LNCAP (cell line): ENCODE results near the gene FRMD8.

Source experiments
- TF ChIP-seq, protein P1 (sequence below): fragments of 450-650 bp; IDR thresholded peaks from 2 replicates; pipeline ENCODE4 v1.5.1; 2017; ENCODE audit warnings: mild to moderate bottlenecking

FRMD8 gene

DNA sequence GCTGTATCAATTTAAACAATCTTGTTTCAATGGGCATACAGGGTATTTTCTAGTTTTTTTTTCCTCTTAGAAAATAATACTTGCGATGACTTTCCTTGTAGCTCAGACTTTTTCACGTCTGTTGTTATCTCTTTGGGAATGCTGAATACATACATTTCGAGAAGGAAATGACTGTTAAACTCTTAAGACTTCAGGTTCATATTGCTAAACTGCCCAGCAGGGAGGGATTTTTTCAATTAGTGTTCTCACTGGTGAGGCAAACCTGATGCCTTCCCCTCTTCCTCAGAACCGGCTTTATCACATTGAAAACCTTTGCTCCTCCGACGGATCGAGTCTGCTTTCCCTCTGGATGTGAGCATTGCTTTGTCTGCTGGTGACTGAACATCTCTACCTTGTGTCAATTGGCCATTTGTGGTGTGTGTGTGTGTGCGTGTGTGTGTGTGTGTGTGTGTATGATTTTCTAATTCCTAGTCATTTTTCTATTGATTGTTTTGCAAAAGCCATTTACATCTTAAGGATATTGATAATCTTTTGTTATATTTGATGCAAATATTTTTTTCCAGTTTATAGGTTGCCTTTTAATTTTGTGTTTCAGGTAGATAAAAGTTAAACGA, 42.7 kb downstream of the FRMD8 start:
- TF ChIP-seq, protein P1, sequence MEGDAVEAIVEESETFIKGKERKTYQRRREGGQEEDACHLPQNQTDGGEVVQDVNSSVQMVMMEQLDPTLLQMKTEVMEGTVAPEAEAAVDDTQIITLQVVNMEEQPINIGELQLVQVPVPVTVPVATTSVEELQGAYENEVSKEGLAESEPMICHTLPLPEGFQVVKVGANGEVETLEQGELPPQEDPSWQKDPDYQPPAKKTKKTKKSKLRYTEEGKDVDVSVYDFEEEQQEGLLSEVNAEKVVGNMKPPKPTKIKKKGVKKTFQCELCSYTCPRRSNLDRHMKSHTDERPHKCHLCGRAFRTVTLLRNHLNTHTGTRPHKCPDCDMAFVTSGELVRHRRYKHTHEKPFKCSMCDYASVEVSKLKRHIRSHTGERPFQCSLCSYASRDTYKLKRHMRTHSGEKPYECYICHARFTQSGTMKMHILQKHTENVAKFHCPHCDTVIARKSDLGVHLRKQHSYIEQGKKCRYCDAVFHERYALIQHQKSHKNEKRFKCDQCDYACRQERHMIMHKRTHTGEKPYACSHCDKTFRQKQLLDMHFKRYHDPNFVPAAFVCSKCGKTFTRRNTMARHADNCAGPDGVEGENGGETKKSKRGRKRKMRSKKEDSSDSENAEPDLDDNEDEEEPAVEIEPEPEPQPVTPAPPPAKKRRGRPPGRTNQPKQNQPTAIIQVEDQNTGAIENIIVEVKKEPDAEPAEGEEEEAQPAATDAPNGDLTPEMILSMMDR = no peak

GRCh38 chr11:65429724-65430405, 43.4 kb downstream of the FRMD8 start:
- TF ChIP-seq, protein P1 = no peak

- TF ChIP-seq, protein P1 = no peak
These were observed 44.2 kb downstream of the FRMD8 start for GRCh38 chr11:65430406-65431217.

- TF ChIP-seq, protein P1 = no peak
These were observed 45.1 kb downstream of the FRMD8 start for GRCh38 chr11:65431451-65432099.

GRCh38 chr11:65432100-65432650, 45.7 kb downstream of the FRMD8 start:
- TF ChIP-seq, protein P1 = no peak

- TF ChIP-seq, protein P1 = peak; percentile 31; the same call in 1 of the 2 replicates
These were observed 46.5 kb downstream of the FRMD8 start for GRCh38 chr11:65432686-65433582.
